Measurements from ENCODE around the gene PIK3CD. TPM values are rescaled to one million over a fixed set of nuclear protein-coding genes. Genes with fewer than 3 reads are reported as not detected.
"Not testable (repeated sequence)": the region's sequence is repeated elsewhere in the genome, so short reads cannot be mapped to it uniquely, and the experiment has no call there.

PIK3CD gene
- polyA plus RNA-seq, 1 experiment: 9.0 TPM

DNA sequence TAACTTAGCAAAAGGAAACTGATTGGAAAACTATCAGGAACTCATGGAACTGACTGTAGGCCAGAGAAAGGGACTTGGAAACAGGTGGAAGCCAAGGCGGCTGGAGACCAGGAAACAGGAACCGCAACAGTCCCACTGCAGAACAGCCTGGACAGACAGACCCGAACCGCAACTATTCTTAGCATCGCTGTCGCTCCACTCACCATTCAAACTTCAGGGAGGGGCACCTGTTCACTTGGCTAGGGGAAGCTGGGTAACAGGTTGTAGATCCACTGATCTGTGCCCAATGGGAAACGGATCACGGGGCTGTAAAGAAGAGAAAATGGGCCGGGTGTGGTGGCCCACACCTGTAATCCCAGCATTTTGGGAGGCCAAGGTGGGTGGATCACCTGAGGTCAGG lies 110.3 kb downstream of the PIK3CD start:
- no peaks in the 10 kb centered on the region; the same call in 1 of the 2 replicates for H3K9me3 ChIP-seq (ENCODE audit: control insufficient read depth, insufficient read depth, low read length)
- CTCF ChIA-PET: no interaction called here
- H3K27ac ChIP-seq (ENCODE audit: low read depth, low read length): no peak overlapping the region
- TF ChIP-seq, protein P1, sequence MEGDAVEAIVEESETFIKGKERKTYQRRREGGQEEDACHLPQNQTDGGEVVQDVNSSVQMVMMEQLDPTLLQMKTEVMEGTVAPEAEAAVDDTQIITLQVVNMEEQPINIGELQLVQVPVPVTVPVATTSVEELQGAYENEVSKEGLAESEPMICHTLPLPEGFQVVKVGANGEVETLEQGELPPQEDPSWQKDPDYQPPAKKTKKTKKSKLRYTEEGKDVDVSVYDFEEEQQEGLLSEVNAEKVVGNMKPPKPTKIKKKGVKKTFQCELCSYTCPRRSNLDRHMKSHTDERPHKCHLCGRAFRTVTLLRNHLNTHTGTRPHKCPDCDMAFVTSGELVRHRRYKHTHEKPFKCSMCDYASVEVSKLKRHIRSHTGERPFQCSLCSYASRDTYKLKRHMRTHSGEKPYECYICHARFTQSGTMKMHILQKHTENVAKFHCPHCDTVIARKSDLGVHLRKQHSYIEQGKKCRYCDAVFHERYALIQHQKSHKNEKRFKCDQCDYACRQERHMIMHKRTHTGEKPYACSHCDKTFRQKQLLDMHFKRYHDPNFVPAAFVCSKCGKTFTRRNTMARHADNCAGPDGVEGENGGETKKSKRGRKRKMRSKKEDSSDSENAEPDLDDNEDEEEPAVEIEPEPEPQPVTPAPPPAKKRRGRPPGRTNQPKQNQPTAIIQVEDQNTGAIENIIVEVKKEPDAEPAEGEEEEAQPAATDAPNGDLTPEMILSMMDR (IDR thresholded peaks at IDR 0.05; ENCODE audit: low read depth, low read length): no peak
- no peaks in the 10 kb centered on the region for H3K27me3 ChIP-seq (ENCODE audit: control insufficient read depth, insufficient read depth, low read length)
- no peak overlapping the region for H3K4me3 ChIP-seq (ENCODE audit: low read depth, low read length)
- no peak for DNase-seq (ENCODE audit: low read depth, low spot score)
- POLR2A ChIA-PET: no interaction called here

DNA sequence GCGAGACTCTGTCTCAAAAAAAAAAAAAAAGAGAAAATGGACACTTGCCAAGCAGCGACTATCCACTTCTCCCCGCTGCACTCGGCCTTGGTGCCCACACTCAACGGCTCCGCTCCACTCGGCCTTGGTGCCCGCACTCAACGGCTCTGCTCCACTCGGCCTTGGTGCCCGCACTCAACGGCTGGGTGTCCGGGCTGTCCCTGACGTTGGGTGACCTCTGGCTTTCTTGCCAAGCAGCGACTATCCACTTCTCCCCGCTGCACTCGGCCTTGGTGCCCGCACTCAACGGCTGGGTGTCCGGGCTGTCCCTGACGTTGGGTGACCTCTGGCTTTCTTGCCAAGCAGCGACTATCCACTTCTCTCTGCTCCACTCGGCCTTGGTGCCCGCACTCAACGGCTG lies 110.9 kb downstream of the PIK3CD start:
- H3K4me3 ChIP-seq (ENCODE audit: low read depth, low read length); H3K27me3 ChIP-seq (ENCODE audit: control insufficient read depth, insufficient read depth, low read length); H3K27ac ChIP-seq (ENCODE audit: low read depth, low read length); H3K9me3 ChIP-seq (ENCODE audit: control insufficient read depth, insufficient read depth, low read length); DNase-seq (ENCODE audit: low read depth, low spot score); CTCF ChIA-PET; POLR2A ChIA-PET: not testable (repeated sequence)

DNA sequence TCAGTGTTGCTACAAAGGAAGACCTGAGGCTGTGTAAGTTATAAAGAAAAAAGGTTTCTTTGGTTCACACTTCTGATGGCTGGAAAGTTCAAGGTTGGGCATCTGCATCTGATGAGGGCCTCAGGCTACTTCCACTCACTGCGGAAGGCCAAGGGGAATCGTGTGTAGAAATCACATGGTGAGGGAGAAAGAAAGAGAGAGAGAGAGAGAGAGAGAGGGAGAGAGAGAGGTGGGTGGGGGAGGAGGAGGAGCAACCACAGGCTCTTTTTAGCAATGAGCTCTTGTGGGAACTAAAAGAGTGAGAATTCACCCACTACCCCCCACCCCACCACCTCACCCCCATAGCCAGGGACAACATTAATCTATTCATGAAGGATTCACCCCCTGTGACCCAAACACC lies 112.4 kb downstream of the PIK3CD start:
- Histone ChIP-seq H3K27me3 (ENCODE audit: control insufficient read depth, insufficient read depth, low read length) (no peaks in the 10 kb centered on the region), H3K4me3 (ENCODE audit: low read depth, low read length) (no peak overlapping the region), H3K27ac (ENCODE audit: low read depth, low read length) (no peak overlapping the region), H3K9me3 (ENCODE audit: control insufficient read depth, insufficient read depth, low read length) (no peaks in the 10 kb centered on the region; the same call in 1 of the 2 replicates)
- DNase-seq (ENCODE audit: low read depth, low spot score): no peak
- TF ChIP-seq, protein P1 (IDR thresholded peaks at IDR 0.05; ENCODE audit: low read depth, low read length): no peak
- ChIA-PET CTCF (interaction anchor here (1.9 kb wide), 1 partner anchor 21 kb away, joined by 4 read pairs; no protein-coding TSS in a partner anchor), POLR2A (interaction anchor here (0.6 kb wide), 1 partner anchor 660 kb away, joined by 3 read pairs; no protein-coding TSS in a partner anchor)

DNA sequence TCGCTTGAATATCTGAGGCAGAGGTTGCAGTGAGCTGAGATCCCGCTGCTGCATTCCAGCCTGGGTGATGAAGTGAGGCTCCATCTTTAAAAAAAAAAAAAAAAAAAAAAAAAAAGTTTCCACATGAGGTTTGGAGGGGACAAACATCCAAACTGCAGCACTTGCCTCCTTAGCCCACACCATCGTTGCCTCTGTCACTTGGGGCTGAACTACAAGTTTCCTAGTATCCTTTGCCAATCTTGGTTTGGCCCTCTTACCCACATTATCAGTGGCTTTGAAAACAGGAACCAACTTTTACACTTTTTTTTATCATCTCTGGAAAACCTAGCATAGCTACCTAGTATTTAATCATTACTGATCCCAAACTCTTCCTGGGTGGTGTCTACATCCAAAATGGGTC lies 113.0 kb downstream of the PIK3CD start:
- H3K27ac ChIP-seq (ENCODE audit: low read depth, low read length): no peak overlapping the region
- no peak for DNase-seq (ENCODE audit: low read depth, low spot score)
- ChIA-PET CTCF (interaction anchor here (1.9 kb wide), 1 partner anchor 20 kb away, joined by 4 read pairs; no protein-coding TSS in a partner anchor), POLR2A (interaction anchor here (0.6 kb wide), 1 partner anchor 659 kb away, joined by 3 read pairs; no protein-coding TSS in a partner anchor)
- TF ChIP-seq, protein P1 (IDR thresholded peaks at IDR 0.05; ENCODE audit: low read depth, low read length): no peak
- no peaks in the 10 kb centered on the region; the same call in 1 of the 2 replicates for H3K9me3 ChIP-seq (ENCODE audit: control insufficient read depth, insufficient read depth, low read length)
- H3K4me3 ChIP-seq (ENCODE audit: low read depth, low read length): no peak overlapping the region
- H3K27me3 ChIP-seq (ENCODE audit: control insufficient read depth, insufficient read depth, low read length): no peaks in the 10 kb centered on the region

DNA sequence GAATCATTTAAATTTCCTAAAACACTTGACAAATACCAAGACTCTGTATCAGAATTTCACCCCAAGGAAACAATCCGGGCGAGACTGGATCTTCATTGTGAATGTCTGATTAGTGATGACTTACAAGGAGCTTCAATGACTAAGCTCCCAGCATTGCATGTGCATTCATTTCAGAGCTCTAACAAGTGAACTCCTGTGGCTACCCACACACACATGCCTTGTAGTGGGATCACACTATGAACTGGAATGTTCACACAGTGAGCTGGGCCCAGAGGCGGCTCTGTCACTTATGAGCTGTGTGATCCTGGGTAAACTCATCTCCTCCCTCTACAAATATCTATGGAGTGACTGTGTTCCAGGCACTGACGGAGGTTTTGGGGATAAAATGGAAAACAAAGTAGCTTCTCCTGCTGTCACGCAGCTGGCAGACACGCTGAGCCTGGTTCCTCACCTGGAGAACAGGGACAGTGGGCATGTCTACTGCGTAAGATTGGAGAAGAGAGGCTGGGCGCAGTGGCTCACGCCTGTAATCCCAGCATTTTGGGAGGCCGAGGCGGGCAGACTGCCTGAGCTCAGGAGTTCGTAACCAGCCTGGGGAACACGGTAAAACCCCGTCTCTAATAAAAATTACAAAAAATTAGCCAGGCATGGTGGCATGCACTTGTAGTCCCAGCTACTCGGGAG lies 115.4 kb downstream of the PIK3CD start:
- Histone ChIP-seq H3K27me3 (ENCODE audit: control insufficient read depth, insufficient read depth, low read length) (no peaks in the 10 kb centered on the region), H3K9me3 (ENCODE audit: control insufficient read depth, insufficient read depth, low read length) (no peaks in the 10 kb centered on the region; the same call in 1 of the 2 replicates), H3K27ac (ENCODE audit: low read depth, low read length) (peak overlapping the region; percentile 96), H3K4me3 (ENCODE audit: low read depth, low read length) (no peak overlapping the region)
- ChIA-PET POLR2A (interaction anchor here (1.2 kb wide), 1 partner anchor 20 kb away, joined by 3 read pairs; no protein-coding TSS in a partner anchor), CTCF (interaction anchor here (1.5 to 1.6 kb wide), 2 partner anchors 17 to 140 kb away, joined by 3 to 4 read pairs; no protein-coding TSS in a partner anchor)
- DNase-seq (ENCODE audit: low read depth, low spot score): peak; percentile 97
- TF ChIP-seq, protein P1 (IDR thresholded peaks at IDR 0.05; ENCODE audit: low read depth, low read length): no peak
